Measurements from ENCODE around the gene FOLR3.
"Not testable (repeated sequence)": the region's sequence is repeated elsewhere in the genome, so short reads cannot be mapped to it uniquely, and the experiment has no call there.

FOLR3 gene

DNA sequence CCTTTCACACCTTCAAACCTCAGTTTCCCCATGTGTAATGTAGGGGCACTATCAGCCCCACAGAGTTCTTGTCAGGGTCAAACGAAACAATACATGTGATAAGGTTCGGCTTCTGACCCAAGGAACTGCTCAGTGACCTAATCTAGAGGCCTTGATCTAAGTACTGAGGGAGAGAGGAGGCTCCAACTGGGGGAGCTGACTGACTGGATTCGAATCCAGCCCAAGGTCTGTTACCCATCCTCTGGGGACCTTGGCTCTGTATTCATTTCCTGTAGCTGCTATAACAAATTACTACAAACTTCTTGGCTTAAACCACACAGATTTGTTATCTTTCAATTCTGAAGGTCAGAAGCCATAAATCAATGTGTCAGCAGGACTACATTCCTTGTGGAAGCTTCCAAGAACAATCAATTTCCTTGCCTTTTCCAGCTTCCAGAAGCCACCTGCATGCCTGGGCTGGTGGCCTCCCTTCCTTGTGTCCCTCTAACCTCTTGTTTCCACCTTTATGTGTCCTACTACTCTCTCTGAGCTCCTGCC lies 12.3 kb upstream of the FOLR3 start:
- DNase-seq (ENCODE audit: low read depth in 2 of 2) = no peak

- no peak for DNase-seq (ENCODE audit: low read depth in 2 of 2)
Measured at GRCh38 chr11:72124046-72124445, 11.5 kb upstream of the FOLR3 start.

DNA sequence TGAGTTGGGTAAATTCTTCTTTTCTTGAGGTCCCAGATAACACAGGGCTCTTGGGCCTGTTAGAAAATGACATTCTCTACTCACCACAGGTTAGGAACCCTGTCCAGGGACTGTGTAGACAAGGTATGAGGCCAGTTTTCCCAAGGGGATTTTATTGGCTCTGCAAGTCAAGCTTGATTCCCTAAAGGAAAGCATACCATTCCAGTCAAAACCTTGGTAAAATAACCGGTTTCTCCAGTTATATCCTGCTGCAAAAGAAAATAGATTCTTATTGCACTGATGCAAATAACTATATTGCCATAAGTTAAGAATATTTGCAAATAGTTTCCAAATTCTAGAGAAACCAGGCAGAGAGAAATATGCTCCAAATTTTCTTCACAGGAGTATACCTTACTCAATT lies 9.6 kb upstream of the FOLR3 start:
- no peak for DNase-seq (ENCODE audit: low read depth in 2 of 2)

GRCh38 chr11:72127923-72128322 lies 7.6 kb upstream of the FOLR3 start:
- no peak for DNase-seq (ENCODE audit: low read depth in 2 of 2)

- no peak for DNase-seq (ENCODE audit: low read depth in 2 of 2)
Measured at GRCh38 chr11:72129381-72129780, 6.1 kb upstream of the FOLR3 start.

- DNase-seq (ENCODE audit: low read depth in 2 of 2) = no peak
Measured at GRCh38 chr11:72132646-72133045, 2.9 kb upstream of the FOLR3 start.

- no peak for DNase-seq (ENCODE audit: low read depth in 2 of 2)
Measured at GRCh38 chr11:72135891-72136683, 562 bp downstream of the FOLR3 start.

DNA sequence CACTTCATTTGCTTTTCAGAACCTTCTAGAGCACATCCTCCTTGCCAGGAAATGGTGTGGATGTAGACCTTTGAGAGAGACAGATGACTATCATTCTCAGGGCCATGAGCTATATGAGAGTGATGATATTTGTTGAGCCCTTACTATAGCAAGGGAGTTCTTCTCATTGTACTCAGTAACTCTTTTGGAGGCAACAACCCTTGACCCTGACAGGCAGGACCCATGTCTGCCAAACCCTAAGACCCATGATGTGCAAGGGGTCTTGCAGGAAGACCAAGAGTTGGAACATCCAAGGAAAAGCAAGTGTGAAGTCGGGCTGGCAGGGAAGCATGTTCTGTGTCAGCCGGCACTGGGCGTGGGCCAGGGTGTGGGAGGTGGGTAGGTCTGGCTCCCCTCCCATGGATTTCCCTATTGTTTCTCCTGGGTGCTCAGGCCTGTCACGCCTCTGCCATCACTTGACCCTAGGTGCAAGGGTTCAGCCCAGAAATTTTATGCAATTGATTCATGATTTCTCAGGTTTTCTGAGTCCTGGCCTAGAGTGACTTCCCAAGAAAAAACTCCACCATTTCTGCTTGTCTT lies 1.2 kb downstream of the FOLR3 start:
- no peak for DNase-seq (ENCODE audit: low read depth in 2 of 2)

DNA sequence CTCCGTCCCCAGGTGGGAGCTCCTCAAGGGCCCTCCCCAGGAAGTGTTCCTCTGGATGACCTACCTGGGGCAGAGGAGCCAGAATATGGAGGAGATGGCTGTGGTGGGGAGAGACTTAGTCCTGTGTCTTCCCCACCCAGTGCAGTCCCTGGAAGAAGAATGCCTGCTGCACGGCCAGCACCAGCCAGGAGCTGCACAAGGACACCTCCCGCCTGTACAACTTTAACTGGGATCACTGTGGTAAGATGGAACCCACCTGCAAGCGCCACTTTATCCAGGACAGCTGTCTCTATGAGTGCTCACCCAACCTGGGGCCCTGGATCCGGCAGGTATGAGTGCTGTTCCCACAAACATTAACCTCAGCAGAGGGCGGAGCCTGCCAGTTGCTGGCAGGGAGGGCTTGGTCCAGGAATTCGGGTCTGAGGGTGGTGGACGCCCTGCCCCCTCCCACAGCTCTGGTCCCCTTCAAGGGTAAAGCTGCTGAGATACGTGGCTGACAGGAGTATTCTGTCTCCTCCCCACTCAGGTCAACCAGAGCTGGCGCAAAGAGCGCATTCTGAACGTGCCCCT lies 3.4 kb downstream of the FOLR3 start:
- no peak for DNase-seq (ENCODE audit: low read depth in 2 of 2)

GRCh38 chr11:72139500-72139899 lies 4.0 kb downstream of the FOLR3 start:
- DNase-seq (ENCODE audit: low read depth in 2 of 2) = no peak

GRCh38 chr11:72140661-72141060 lies 5.1 kb downstream of the FOLR3 start:
- DNase-seq (ENCODE audit: low read depth in 2 of 2) = no peak

DNA sequence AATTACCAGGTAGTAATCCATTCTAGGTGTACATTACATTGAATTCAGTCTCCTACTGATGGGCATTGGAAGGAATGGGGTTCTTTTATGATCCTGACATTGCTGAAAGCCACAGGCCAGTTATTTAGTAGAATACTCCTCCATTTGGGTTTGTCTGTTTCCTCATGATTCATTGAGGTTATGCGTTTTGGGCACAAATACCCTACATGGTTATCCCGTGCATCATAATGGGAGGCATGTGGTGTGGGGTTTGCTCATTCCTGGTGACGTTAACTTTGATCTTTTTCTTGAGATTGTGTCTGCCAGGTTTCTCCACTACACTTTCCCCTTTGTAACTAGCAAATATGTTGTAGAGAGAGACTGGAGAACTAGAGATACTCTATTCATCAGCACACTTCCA lies 5.5 kb downstream of the FOLR3 start:
- no peak for DNase-seq (ENCODE audit: low read depth in 2 of 2)

DNA sequence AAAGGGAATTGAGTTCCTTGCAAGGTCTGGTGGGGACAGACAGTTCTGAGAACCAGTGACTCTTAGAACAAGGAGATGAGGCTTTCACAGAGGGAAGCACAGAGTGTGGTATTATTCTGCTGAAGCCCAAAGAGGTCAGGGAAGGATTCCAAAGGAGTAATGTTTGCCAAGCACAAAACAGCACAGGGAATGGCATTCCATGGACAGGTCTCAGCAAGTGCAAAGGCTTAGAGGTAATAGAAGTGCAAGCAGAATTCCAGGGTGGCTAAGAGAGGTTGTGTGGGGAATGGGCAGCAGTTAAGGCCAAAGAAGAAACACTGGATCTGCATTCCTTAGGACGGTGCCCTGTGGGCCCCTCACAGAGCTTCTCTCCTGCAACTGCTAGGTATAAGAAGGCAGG lies 6.6 kb downstream of the FOLR3 start:
- not testable (repeated sequence) for DNase-seq (ENCODE audit: low read depth in 2 of 2)

GRCh38 chr11:72142543-72142942 lies 7.0 kb downstream of the FOLR3 start:
- not testable (repeated sequence) for DNase-seq (ENCODE audit: low read depth in 2 of 2)

DNA sequence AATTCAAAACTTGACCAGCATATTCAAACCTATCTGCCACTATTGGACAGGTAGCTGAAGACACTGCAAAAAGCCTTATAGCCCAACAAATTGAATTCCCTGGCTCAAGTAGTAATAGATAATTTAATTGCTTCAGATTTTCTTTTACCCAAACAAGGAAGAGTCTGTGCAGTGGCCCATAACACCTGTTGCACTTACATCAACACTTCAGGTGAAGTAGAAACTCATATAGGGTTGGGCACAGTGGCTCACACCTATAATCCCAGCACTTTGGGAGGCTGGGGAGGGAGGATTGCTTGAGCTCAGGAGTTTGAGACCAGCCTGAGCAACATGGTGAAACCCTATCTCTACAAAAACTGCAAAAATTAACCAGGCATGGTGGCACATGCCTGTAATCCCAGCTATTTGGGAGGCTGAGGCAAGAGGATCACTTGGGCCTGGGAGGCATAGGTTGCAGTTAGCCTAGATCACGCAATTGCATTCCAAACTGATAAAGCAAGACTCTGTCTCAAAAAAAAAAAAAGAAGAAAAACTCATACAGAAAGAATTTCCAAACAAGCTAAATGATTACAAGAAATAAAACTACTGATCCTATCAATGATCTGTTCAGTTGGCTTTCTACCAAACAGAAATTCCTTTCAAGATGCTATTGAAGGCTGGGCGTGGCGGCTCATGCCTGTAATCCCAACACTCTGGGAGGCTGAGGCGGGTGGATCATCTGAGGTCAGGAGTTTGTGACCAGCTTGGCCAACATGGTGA lies 9.5 kb downstream of the FOLR3 start:
- DNase-seq (ENCODE audit: low read depth in 2 of 2) = no peak

- DNase-seq (ENCODE audit: low read depth in 2 of 2) = no peak
Measured at GRCh38 chr11:72146625-72147024, 11.1 kb downstream of the FOLR3 start.

DNA sequence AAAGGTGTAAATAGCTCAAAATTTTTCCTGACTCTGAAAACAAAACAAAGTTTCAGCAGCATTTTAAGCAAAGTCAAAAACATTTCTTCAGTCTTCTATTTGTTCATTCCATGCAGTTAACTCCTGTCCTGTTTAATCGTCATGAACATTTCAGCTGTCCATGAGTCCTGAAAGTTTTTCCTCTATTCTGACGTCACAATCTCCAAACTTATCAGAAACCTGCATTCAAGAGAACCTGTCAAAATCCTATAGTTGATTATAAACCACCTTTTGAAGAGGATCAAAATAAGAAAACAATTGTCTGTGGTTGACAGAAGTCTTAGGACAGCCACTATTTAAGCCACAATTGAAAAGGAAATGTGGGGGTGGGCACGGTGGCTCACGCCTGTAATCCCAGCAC lies 15.4 kb downstream of the FOLR3 start:
- no peak for DNase-seq (ENCODE audit: low read depth in 2 of 2)

- not testable (repeated sequence) for DNase-seq (ENCODE audit: low read depth in 2 of 2)
Measured at GRCh38 chr11:72153874-72154273, 18.3 kb downstream of the FOLR3 start.

GRCh38 chr11:72154816-72155215 lies 19.3 kb downstream of the FOLR3 start:
- no peak for DNase-seq (ENCODE audit: low read depth in 2 of 2)

- DNase-seq (ENCODE audit: low read depth in 2 of 2) = no peak
Measured at GRCh38 chr11:72155751-72156150, 20.2 kb downstream of the FOLR3 start.

GRCh38 chr11:72157131-72157530 lies 21.6 kb downstream of the FOLR3 start:
- no peak for DNase-seq (ENCODE audit: low read depth in 2 of 2)

DNA sequence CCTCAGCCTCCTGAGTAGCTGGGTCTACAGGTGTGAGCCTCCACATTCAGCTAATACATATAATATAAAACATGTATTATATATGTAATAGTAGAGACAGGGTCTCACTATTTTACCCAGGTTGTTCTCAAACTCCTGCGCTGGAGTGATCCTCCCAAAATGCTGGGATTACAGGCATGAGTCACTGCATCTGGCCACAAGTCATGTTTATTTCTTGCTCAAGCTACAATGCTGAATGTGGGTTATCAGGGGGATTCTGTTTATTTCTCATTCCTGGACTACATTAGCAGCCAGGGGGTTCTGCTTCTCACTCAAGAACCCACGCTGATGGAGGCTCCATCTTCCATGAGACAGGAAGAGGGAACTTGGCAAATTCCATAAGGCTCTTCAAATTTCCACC lies 24.8 kb downstream of the FOLR3 start:
- DNase-seq (ENCODE audit: low read depth in 2 of 2) = no peak
